HS-27A (cell line): ENCODE results near the gene KCP.

Experiments used
- DNase-seq: peaks from one replicate; pipeline ENCODE4 v3.0.0-alpha.2; 2012; ENCODE audit warnings: low read depth, missing footprints

KCP gene

GRCh38 chr7:128887169-128888038, 23.1 kb downstream of the KCP start:
- no peak for DNase-seq

- no peak for DNase-seq
Measured at GRCh38 chr7:128886391-128887168, 23.9 kb downstream of the KCP start.

DNA sequence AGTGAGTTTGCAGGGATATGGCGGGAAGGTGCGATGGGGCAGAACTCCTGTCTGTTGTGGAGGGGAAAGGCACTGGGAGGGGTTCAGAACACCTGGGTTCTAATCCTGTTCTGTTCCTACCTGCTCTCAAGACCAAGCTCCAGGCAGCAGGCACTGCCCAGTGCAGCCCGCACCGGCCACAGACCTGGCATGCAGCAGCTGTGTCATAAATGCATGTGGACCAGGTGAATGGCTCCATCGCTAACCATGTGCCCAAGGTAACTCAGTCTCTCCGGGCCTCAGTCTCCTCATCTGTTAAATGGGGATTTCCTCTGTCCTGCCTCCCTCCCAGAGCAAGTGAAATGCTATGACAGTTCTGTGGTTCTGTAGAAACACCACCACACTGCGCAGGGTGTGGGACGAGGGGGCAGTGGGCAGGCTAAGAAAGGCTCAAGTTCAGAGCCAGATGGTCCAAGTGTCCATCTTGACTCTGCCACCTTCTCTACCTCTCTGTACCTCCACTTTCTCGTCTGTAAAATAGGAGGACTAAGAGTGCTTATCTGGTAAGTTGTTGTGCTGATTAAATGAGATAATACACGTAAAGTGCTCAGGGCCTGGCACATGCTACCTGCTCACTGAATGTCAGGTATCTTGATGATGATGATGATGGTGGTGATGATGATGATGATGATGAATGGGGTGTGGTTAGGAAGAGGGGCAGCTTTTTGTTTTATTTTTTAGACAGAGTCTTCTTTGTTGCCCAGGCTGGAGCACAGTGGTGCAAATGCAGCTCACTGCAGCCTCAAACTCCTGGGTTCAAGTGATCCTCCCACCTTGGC, 24.9 kb downstream of the KCP start:
- no peak for DNase-seq

GRCh38 chr7:128884561-128885369, 25.7 kb downstream of the KCP start:
- DNase-seq, result no peak

DNA sequence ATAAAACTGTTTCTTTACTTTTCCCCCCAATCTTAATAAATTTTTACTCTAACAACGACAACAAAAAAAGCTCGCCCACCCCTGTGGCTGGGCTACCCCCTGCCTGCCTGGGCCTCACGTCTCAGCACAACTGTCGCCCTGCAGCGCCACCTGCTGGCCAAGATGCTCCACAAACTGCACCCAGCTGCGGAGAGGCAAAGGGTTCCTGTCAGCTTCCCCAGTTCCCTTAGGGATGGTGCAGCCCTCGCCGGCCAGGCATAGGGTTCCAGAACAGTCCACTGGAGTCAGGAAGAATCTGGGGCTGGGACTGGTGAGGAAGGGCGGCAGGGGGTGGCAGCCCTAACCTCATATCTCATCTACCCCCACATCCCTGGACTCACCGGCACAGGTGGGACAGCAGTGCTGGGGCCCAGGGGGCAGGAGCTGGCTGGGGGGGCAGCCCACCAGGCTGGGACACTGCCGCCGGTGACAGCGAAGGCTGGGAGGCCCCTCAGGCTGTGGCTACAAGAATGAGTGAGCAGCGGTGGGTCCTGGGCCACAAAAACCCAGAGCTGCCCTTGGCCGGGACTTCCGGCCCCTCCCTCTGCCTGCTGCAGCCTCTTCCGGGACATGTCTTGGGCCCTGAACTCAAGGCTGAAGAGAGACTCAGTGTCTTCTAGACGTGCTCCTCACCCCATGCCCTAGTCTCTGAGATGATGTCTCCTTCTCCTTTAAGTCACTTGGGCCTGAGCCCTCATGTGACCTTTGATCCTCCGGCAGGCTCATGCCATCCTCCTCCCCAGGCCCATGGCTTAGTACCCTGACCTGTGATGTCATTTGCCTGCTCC, 26.7 kb downstream of the KCP start:
- DNase-seq, result no peak

GRCh38 chr7:128882134-128882533, 28.4 kb downstream of the KCP start:
- no peak for DNase-seq

GRCh38 chr7:128881458-128882125, 28.9 kb downstream of the KCP start:
- DNase-seq, result no peak

- DNase-seq, result no peak
Measured at GRCh38 chr7:128880791-128881457, 29.6 kb downstream of the KCP start.

DNA sequence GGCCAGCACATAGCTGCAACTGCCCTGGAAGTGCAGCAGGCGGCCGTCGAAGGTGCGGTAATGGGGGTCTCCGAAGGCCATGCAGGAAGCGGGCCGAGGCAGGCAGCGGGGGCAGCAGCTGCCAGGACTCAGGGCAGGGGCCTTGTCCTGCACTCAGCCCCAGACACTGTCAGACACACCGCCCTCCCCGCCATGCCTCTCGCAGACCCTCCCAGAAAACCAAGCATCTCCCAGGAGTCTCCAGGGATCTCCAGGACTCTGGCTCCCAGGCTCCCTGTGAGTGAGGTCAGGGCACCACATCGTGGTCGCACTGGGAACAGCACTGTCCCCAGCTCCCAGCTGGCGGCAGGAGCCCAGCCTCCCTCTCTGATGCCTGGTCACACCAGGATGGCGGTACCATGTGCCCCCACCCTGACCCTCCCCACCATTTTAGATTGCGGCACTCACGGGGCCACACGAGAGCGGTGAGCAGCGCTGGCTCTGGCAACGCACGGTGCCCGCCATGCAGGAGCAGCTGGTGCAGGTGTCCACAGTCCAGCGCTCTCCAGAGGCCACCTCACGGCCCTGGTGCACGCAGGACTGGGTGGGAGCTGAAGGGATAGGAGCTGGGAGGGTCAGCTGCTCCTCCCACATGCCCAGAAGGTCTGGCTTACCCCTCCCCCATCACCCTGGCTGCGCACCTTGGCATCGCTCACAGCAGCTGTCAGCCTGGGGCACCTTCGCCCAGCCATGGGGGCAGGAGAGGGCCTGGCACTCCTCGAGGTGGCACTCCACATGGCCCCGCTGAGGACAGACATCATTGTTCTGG, 30.4 kb downstream of the KCP start:
- DNase-seq, result no peak

GRCh38 chr7:128879461-128879938, 31.0 kb downstream of the KCP start:
- no peak for DNase-seq

- no peak for DNase-seq
Measured at GRCh38 chr7:128878226-128879105, 32.0 kb downstream of the KCP start.

DNA sequence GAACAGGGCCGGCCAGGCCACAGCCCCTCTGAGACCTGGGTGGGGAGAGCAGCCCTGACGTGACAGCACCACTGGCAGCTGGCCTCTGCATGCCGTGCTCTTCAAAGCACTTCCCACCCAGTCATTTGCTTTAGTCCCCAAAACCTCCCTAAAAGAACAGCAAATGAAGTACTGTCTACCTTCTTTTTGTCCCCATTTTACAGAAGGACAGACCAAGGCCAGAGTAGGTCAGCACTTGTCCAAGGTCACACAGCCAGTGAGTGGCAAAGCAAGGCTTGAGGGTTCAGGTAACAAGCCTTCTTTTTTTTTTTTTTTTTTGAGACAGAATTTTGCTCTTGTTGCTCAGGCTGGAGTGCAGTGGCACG, 32.8 kb downstream of the KCP start:
- no peak for DNase-seq

DNA sequence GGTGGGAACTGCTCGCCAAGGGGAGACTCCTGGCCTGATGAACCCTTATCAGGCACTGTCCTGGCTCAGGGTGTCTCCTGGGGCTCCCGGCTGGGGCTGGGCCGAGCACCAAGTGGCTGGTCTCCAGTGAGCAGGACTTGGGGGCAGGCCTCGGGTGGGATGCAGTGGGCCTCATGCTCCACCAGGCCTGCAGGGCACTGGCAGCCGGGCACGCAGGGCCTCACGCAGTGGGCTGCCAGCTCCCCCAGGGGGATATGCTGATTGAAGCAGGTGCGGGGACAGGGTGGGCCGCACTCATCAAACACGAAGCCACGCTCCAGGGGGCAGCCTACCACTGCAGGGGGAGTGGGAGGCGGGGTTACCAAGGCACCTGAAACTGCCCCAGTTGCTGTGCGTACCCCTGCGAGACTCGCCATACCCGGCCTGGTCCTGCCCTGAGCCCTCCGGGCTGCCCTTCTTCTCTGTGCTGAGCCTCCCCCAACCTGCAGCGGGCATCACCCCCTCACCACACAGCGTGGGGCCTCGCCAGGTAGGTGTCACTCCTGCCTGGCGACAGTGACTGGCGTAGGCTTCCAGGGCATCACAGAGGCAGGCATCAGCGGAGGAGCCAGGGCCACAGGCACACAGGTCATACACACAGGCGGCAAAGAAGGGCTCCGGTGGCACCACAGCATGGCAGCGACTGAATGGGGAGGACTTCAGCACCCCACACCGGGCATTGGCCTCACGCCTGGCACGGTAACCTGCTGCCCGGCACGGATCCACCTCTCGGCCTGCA, 33.3 kb downstream of the KCP start:
- DNase-seq, result no peak

DNA sequence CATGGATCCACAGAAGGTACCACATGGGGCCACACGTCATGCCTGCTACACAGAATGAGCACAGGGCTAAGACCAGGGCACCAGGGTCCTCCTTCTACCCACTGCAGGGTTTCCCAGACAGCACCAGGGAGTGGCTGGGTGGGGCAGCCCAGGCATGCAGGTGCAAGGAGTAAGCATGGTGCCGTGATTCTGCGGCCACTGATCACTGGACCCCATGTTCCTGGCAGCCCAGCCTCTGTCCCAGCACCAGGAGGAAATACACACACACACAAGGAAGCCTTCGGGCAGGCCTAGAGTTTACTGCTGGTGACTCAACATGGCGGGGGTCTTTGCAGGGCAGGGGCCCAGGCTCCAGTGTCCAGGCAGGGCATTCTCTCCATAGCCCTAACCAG, 33.9 kb downstream of the KCP start:
- DNase-seq, result no peak

DNA sequence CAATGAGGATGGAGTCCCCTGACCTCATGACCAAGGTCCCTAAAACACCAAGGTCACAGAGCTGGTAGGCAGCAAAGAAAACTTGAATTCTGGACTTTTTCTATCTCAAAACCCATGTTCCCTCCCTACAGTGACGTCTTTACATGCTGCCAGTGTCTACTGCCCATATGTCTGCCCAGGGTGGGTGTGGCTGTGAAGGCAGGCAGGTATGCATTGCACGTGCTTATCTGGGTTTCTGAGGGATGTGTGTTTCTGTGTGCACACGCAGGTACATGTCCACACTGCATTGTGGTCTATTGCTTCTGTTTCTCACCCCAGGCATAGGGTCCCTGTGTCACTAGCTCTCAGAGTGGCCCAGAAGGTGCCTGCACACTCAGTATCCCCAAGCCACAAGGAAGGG, 34.4 kb downstream of the KCP start:
- no peak for DNase-seq

DNA sequence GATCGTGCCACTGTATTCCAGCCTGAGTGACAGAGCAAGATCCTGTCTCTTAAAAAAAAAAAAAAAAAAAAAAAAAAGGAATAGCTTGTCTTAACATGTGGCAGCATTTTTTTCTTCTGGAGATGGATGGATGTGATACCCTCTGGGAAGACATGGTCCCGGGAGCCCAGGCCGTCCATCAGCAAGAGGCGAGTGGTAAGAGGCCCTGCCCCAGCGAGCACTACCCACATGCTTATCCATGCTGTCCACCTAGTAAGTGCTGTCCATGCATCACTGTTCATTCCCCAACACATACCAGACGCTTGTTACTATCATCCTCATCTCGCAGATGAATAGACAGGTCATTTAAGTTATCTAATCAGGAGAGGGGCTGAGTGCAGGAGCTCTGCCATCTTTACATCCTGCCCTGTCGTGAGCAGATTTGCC, 35.0 kb downstream of the KCP start:
- DNase-seq, result no peak
